ENCODE data around the gene DPM2.

The DPM2 gene

DNA sequence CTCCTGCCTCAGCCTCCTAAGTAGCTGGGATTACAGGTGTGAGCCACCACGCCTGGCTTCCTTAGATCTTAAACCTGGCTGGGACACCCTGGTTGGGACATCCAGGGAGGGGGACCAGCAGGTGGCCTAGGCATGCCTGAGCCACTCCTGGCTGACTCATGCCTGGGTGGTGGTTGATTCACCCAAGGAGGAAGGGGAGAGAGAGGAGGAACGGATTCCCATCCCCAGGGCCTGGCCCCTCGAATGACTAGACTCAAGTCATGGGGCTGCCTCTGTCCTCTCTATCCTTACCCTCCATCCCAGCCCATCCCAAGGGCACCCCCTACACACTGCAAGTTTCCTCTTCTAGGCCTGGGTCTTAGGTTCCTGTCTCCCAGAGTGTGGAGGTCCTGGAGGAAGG, 30.4 kb upstream of the DPM2 start:
- in situ Hi-C loops (cut with MboI; ENCODE audit: low sequenced_read_pairs, unreplicated experiment), result no loop called here
- TF ChIP-seq, protein P1, sequence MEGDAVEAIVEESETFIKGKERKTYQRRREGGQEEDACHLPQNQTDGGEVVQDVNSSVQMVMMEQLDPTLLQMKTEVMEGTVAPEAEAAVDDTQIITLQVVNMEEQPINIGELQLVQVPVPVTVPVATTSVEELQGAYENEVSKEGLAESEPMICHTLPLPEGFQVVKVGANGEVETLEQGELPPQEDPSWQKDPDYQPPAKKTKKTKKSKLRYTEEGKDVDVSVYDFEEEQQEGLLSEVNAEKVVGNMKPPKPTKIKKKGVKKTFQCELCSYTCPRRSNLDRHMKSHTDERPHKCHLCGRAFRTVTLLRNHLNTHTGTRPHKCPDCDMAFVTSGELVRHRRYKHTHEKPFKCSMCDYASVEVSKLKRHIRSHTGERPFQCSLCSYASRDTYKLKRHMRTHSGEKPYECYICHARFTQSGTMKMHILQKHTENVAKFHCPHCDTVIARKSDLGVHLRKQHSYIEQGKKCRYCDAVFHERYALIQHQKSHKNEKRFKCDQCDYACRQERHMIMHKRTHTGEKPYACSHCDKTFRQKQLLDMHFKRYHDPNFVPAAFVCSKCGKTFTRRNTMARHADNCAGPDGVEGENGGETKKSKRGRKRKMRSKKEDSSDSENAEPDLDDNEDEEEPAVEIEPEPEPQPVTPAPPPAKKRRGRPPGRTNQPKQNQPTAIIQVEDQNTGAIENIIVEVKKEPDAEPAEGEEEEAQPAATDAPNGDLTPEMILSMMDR (IDR thresholded peaks at IDR 0.05; ENCODE audit: borderline replicate concordance, control extremely low read depth, extremely low read depth, insufficient read depth, missing control alignments), result no peak
- DNase-seq (ENCODE audit: low spot score), result no peak

GRCh38 chr9:127967151-127967809, 29.6 kb upstream of the DPM2 start:
- in situ Hi-C loops (cut with MboI; ENCODE audit: low sequenced_read_pairs, unreplicated experiment), result no loop called here

DNA sequence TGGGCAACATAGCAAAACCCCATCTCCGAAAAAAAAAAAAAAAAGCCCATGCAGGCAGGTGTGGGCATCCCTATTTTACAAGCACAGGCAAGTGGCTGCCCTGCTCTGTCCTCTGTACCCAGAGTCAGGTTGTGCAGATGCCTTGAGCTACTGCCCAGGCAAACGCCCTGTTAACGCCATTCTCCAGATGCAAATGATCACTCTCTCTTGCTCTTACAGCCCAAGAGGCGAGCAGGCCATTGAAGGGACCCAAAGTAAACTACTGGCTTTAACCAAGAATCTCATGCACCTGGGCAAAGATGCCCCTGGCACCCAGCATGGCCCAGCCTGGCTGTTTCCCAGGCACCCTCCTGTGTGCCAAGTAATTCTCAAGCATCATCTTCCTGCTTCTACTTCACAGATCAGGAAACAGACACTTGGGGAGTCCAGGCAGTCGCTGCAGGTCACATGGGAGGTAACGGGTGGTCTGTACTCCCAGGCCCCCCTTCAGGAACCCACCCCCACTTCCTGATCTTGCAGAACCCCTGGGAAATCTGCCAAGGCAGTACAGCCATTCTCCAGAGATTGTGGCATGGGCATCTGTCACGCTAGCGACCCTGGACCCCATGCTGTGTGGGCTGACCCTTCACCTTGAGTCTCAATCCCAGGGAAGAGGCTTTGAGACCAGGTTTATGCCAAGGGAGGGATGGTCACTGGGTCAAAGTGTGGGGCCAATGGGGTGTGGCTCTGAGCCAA, 28.9 kb upstream of the DPM2 start:
- TF ChIP-seq, protein P1 (IDR thresholded peaks at IDR 0.05; ENCODE audit: borderline replicate concordance, control extremely low read depth, extremely low read depth, insufficient read depth, missing control alignments), result no peak
- in situ Hi-C loops (cut with MboI; ENCODE audit: low sequenced_read_pairs, unreplicated experiment), result no loop called here
- DNase-seq (ENCODE audit: low spot score), result no peak

More at GRCh38 chr9:127967151-127967809, 29.6 kb upstream of the DPM2 start:
- TF ChIP-seq, protein P1 (IDR thresholded peaks at IDR 0.05; ENCODE audit: borderline replicate concordance, control extremely low read depth, extremely low read depth, insufficient read depth, missing control alignments), result no peak
- DNase-seq (ENCODE audit: low spot score), result no peak

- TF ChIP-seq, protein P1 (IDR thresholded peaks at IDR 0.05; ENCODE audit: borderline replicate concordance, control extremely low read depth, extremely low read depth, insufficient read depth, missing control alignments), result no peak
- DNase-seq (ENCODE audit: low spot score), result no peak
- in situ Hi-C loops (cut with MboI; ENCODE audit: low sequenced_read_pairs, unreplicated experiment), result no loop called here
Observed at GRCh38 chr9:127965953-127966352, 28.3 kb upstream of the DPM2 start.

DNA sequence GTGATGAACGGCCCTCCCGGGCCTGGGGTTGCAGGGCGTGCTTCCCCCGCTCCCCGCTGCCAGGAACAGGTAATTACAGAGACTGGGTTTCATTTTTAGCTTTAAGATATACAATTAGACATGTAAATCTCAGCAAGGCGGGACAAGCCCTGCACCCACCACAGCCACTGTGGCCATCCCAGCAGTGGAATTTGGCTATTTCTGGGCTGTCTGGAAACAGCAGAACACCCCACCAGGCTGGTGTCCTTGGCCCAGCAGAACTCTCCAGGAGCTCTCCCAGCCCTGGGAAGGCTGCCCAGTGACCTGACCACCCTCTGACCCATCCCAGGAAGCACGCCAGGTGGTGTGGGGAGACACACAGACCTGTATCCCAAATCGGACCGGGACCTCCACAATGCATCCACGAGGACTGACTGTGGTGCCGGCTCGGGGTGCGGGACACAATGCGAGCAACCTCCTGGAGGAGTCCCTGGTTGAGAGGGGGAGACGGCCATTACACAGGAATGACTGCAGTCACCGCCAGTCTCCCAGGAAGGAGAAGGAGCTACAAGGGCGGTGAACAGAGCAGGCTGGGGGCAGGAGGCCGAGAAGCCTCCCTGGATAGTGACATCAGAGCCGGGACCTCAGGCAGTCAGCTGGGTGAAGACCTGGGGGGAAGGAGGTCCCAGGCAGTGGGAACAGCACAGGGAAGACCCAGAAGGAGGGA, 25.9 kb upstream of the DPM2 start:
- in situ Hi-C loops (cut with MboI; ENCODE audit: low sequenced_read_pairs, unreplicated experiment), result no loop called here
- DNase-seq (ENCODE audit: low spot score), result no peak
- TF ChIP-seq, protein P1 (IDR thresholded peaks at IDR 0.05; ENCODE audit: borderline replicate concordance, control extremely low read depth, extremely low read depth, insufficient read depth, missing control alignments), result no peak

DNA sequence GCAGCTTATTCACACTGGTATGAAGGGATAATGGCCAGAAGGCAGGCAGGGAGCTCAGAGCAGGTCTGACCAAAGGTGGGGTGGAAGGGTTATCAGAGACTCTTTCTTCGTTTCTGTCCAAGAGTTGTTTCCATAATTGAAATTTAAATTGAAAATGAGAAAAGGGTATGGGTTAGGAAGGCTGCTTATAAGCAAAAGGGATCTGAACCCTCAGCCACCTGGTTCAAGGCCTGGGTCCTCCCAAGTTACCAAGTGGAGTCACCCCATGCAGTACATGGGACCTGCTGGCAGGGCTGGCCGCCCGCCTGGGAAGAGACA, 25.3 kb upstream of the DPM2 start:
- TF ChIP-seq, protein P1 (IDR thresholded peaks at IDR 0.05; ENCODE audit: borderline replicate concordance, control extremely low read depth, extremely low read depth, insufficient read depth, missing control alignments), result no peak
- DNase-seq (ENCODE audit: low spot score), result no peak
- in situ Hi-C loops (cut with MboI; ENCODE audit: low sequenced_read_pairs, unreplicated experiment), result no loop called here

Measured in GM13976 (cell line).